SJCRH30 (cell line): Measurements from ENCODE around the gene MORC3. TPM values are rescaled to one million over a fixed set of nuclear protein-coding genes. Genes with fewer than 3 reads are reported as not detected.
A peak's percentile ranks its signal among the peaks of the same experiment; 100 is the strongest.

Experiments
- DNase-seq, 2 experiments: peaks; one replicate each; pipeline ENCODE4 v3.0.0-alpha.2; 2015 to 2020
- H3K27ac ChIP-seq: fragments of 250-450 bp; sonication (Bioruptor Pico); 2 replicates; pipeline ENCODE4 v1.5.1; 2020; ENCODE audit warnings: mild to moderate bottlenecking, moderate library complexity
- H3K27me3 ChIP-seq: fragments of 250-450 bp; sonication (Bioruptor Pico); 2 replicates; pipeline ENCODE4 v1.5.1; 2020; ENCODE audit warnings: mild to moderate bottlenecking, moderate library complexity
- H3K36me3 ChIP-seq: fragments of 250-450 bp; sonication (Bioruptor Pico); 2 replicates; pipeline ENCODE4 v1.5.1; 2020; ENCODE audit warnings: mild to moderate bottlenecking, moderate library complexity
- H3K4me1 ChIP-seq: fragments of 250-450 bp; sonication (Bioruptor Pico); 2 replicates; pipeline ENCODE4 v1.5.1; 2020; ENCODE audit warnings: mild to moderate bottlenecking, moderate library complexity
- H3K4me3 ChIP-seq: fragments of 250-450 bp; sonication (Bioruptor Pico); 2 replicates; pipeline ENCODE4 v1.5.1; 2020; ENCODE audit warnings: mild to moderate bottlenecking, moderate library complexity
- H3K9me3 ChIP-seq: fragments of 250-450 bp; sonication (Bioruptor Pico); replicated peaks from 2 replicates; pipeline ENCODE4 v1.5.1; 2020; ENCODE audit warnings: mild to moderate bottlenecking, moderate library complexity
- total RNA-seq: library from RNA; depleted of rRNA; stranded (reverse); fragments of >200 nt; shearing (Covaris generic); gene quantifications from 2 replicates; pipeline ENCODE4 v1.2.3, GENCODE V29; 2014; rRNA removed

Gene MORC3
- total RNA-seq, 1 experiment from 2014 or later: 42.9 TPM

DNA sequence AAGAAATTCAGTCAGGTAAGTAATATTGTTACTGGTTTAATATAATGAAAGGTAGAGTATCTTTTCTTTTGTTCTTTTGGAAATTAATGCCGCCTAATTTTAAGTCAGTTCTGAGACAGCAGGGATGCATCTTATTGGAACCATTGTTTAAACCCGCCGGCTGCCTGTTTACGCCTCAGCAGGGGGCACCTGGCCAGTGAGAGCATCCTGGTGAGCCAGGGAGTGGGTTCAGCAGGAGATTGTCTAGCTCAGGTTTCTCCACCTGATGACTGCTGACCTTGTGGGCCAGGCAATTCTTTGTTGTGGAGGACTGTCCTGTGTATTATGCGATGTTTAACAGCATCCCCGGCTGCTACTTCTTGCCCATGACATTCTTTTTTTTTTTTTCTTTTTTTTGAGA, 95.4 kb downstream of the MORC3 start:
- no peak overlapping the region for H3K27ac ChIP-seq
- peaks cover 1% of the 10 kb centered on the region; the same call in 1 of the 2 replicates for H3K4me1 ChIP-seq
- H3K4me3 ChIP-seq: no peak overlapping the region
- no peaks in the 10 kb centered on the region for H3K9me3 ChIP-seq
- no peak for DNase-seq
- H3K36me3 ChIP-seq: peaks cover 16% of the 10 kb centered on the region; the same call in 1 of the 2 replicates
- no peaks in the 10 kb centered on the region for H3K27me3 ChIP-seq

DNA sequence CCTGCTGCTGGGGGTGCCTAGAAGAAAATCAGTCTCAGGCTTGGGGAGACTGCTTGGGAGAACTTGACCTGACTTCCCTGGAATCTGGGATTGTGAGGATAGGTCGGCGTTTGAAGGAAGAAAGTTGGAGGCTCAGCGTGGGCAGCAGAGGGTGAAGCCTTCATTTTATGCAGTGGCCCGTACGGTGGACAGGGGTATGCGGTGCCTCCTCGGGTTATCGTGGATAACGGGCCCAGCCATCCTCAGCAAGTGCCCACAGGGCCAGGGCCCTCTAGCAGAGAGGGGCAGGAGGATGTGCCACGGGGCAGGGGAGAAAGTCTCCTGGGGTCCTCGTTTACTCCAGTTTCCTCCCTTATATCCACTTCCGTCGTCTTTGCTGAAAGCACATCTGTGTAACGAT, 99.2 kb downstream of the MORC3 start:
- Histone ChIP-seq H3K9me3 (no peaks in the 10 kb centered on the region), H3K36me3 (peaks cover 7% of the 10 kb centered on the region; the same call in 1 of the 2 replicates), H3K4me3 (no peak overlapping the region), H3K27me3 (no peaks in the 10 kb centered on the region), H3K4me1 (peaks cover 16% of the 10 kb centered on the region), H3K27ac (no peak overlapping the region)
- DNase-seq: no peak

DNA sequence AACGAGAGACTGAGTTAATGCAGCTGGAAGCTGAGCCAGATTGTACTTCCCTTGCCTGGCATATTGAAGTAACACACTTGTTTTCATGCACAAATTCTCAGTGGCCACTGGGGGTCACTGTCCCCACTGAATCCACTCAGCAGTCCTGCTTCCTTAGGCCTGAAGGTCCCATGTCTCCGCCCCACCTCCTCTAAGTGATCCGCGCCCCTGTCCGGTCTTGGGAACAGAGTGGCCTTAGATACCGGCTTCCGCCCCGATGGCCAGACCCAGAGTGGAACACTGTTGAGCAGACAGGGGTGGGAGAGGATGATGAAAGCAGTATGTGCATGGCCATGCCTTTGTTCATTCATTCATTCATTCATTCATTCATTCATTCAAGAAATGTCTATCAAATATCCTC, 100.0 kb downstream of the MORC3 start:
- no peaks in the 10 kb centered on the region for H3K27me3 ChIP-seq
- peaks cover 7% of the 10 kb centered on the region; the same call in 1 of the 2 replicates for H3K36me3 ChIP-seq
- H3K27ac ChIP-seq: no peak overlapping the region
- no peaks in the 10 kb centered on the region for H3K9me3 ChIP-seq
- DNase-seq: peak; percentile 85 to 94
- no peak overlapping the region for H3K4me3 ChIP-seq
- peaks cover 20% of the 10 kb centered on the region for H3K4me1 ChIP-seq

DNA sequence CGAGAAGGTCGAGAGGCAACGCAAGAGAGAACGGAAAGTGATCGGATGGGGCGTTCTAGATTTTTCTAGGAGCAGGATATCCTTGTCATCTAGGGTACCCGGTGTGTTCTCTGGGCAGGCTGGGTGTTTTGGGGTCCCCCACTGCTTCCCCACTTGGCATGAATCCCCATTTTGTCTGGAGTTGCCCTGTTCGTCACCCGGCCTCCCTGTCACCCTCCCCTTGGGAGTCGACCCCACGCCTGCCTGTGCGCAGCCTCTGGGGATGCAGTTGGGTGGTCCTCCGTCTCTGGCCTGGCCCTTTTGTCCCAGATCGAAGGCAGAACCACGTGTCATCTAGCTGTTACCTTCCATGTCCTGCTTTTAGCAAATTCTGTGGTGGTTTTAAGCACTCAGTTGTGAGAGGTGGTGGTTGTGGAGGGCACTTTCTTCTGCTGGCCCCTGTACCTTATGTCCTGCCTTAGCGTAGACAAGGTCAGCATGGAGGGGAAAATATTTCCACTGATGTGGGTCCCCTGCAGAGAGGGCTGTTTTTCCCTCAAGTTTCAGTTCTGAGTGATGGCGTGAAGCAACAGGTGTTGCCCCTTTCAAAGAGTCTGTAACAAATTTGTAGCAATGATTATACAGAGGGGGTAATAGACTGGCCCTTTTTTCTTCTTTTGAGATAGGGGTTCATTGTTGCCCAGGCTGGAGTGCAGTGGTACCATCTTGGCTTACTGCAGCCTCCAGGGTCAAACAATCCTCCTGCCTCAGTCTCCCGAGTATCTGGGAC, 100.8 kb downstream of the MORC3 start:
- H3K9me3 ChIP-seq: no peaks in the 10 kb centered on the region
- DNase-seq: peak in 1 of 2 experiments; percentile 48
- no peaks in the 10 kb centered on the region for H3K27me3 ChIP-seq
- H3K36me3 ChIP-seq: peaks cover 7% of the 10 kb centered on the region; the same call in 1 of the 2 replicates
- no peak overlapping the region for H3K27ac ChIP-seq
- H3K4me1 ChIP-seq: peaks cover 20% of the 10 kb centered on the region
- no peak overlapping the region for H3K4me3 ChIP-seq

DNA sequence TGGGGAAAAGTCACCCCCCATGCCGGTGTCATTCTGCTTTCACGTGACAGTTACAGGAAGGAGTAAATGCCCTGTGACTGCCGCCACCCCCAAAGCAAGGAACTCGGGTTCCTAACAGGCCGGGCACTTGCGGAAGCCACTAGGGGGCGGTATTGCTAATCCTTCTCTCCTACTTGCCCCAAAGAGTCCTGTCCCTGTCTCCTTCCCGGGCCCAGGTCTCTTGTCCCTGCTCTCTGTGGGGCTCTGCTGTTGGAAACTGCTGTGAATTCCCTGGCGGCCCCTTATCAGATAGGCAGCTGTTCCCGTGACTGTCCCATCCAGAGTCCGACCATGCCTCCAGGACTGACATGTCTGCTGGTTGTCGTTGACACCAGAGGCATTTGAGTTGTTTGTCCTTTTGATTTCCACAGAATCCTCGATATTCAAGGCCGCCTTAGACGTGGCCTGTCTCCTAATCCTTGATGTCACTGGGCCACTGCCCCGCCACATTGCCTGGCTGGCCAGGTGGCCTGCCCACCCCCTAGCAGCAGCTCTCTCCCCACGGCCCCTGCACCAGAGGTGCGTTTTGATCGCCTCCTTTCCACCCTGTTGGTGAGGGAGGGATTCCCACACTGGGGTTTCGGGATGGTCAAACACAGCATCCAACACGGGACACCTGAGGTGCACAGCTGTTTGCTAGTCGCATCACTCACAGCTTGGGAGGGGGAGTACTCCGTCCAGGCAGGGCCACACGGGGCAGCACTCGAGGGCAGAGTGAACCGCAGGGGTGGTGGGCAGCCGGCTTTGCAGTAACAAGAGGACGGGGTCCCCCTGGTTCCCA, 102.5 kb downstream of the MORC3 start:
- peak; percentile 75 to 88 for DNase-seq
- H3K36me3 ChIP-seq: no peaks in the 10 kb centered on the region
- H3K9me3 ChIP-seq: no peaks in the 10 kb centered on the region
- peaks cover 20% of the 10 kb centered on the region for H3K4me1 ChIP-seq
- no peak overlapping the region for H3K4me3 ChIP-seq
- H3K27ac ChIP-seq: no peak overlapping the region
- no peaks in the 10 kb centered on the region for H3K27me3 ChIP-seq

DNA sequence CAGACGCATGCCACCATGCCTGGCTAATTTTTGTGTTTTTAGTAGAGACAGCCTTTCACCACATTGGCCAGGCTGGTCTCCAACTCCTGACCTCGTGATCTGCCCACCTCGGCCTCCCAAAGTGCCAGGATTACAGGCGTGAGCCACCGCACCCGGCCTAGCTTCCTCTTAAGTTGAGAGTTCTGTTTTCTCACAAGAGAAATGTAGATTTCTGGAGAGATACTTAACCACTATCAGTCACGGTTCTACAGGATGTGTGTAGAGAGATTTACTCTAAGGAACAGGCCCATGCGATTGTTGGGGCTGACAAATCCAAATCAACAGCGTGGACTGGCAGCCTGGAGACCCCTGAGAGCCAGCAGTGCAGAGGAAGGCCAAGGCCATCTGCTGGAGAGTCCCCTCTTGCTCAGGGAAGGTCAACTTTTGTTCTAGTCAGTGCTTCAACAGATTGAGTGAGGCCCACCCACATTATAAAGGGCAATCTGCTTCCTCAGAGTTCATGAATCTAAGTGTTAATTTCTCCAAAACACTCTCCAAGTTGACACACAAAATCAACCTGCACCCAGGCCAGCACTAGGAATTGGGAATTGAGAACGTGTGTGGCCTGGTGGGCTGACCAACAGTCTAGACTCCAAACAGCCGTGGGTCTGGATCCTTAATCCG, 103.9 kb downstream of the MORC3 start:
- peak in 1 of 2 experiments; percentile 16 for DNase-seq
- H3K36me3 ChIP-seq: no peaks in the 10 kb centered on the region

DNA sequence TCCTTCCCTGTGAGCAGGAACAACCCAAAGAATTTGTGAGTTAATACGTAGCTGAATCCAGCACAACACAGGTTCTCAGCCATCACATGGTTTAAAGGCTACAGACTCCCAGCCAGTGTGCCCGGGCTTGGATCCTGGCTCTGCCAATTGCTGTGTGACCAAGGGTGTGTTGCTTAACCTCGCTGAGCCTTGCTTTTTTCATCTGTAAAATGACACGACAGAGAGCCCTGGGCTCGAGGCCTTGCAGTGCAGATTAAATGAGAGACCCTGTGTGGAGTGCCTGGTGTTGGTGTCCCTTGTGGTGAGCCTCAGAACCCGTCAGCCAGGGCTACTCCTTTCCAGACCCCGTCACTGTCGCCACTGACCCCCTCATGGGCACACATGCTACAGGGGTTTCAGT, 104.6 kb downstream of the MORC3 start:
- Histone ChIP-seq H3K27ac (peak overlapping the region; percentile 2; the same call in 1 of the 2 replicates), H3K9me3 (no peaks in the 10 kb centered on the region), H3K27me3 (no peaks in the 10 kb centered on the region), H3K4me1 (peaks cover 26% of the 10 kb centered on the region), H3K36me3 (no peaks in the 10 kb centered on the region), H3K4me3 (no peak overlapping the region)
- no peak for DNase-seq

More for the DNA sequence above, 103.9 kb downstream of the MORC3 start:
- Histone ChIP-seq H3K27me3 (no peaks in the 10 kb centered on the region), H3K4me1 (peaks cover 22% of the 10 kb centered on the region), H3K9me3 (no peaks in the 10 kb centered on the region), H3K27ac (peak overlapping the region; percentile 16; the same call in 1 of the 2 replicates), H3K4me3 (no peak overlapping the region)

DNA sequence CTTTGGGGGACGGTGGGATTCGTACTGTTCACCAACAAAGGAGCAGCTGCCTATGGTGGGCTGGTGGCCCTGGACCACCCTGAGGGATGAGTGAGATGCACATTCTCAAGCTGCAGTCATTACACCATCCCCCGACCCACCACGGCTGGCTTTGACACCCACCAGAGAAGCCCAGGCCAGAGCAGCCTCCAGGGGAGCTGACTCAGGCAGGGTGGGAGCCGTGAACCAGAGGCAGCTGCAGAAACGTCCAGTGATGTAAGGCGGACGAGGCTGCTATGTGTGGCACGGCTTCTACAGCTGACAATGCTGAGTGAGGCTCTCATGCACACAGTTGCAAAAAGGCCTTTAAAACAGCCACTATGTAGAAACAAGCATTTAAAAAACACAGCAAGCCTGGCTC, 105.3 kb downstream of the MORC3 start:
- H3K4me3 ChIP-seq: no peak overlapping the region
- DNase-seq: peak; percentile 56 to 62
- H3K27me3 ChIP-seq: no peaks in the 10 kb centered on the region
- H3K27ac ChIP-seq: no peak overlapping the region
- H3K9me3 ChIP-seq: no peaks in the 10 kb centered on the region
- H3K36me3 ChIP-seq: no peaks in the 10 kb centered on the region
- H3K4me1 ChIP-seq: peaks cover 27% of the 10 kb centered on the region

Other genes starting within 250 kb of the MORC3 start
- gene CBR3, start 185.1 kb upstream of the MORC3 start, total RNA-seq: 2.2 and 2.4 TPM in 2 replicates
- gene DOP1B, start 163.4 kb upstream of the MORC3 start, total RNA-seq: 8.2 and 13.0 TPM in 2 replicates
- 18.7 and 19.5 TPM in 2 replicates for gene CHAF1B, start 65.2 kb downstream of the MORC3 start, total RNA-seq
- gene CLDN14, start 159.9 kb downstream of the MORC3 start, total RNA-seq: not detected in 2 replicates